HepG2 (cell line): ENCODE data around the gene TBL2. TPM values are rescaled to one million over a fixed set of nuclear protein-coding genes. Genes with fewer than 3 reads are reported as not detected.

ENCODE experiments used
- AHR ChIP-seq: IDR thresholded peaks from 2 replicates; pipeline ENCODE4 v1.6.1; 2018; ENCODE audit warnings: missing genetic modification reagents, missing compliant biosample characterization
- ARID3A ChIP-seq: IDR thresholded peaks from 2 replicates; pipeline ENCODE4 v1.6.1; 2012; ENCODE audit warnings: low read depth, low read length, improper control_type of control experiment
- BRF2 ChIP-seq: sonication (generic); formaldehyde crosslinking; IDR thresholded peaks from 2 replicates; pipeline ENCODE4 v1.8.1; 2022; ENCODE audit warnings: mild to moderate bottlenecking, missing genetic modification reagents
- GABPB1 ChIP-seq: IDR thresholded peaks from 2 replicates; pipeline ENCODE4 v1.6.1; 2016; ENCODE audit warnings: mild to moderate bottlenecking, missing genetic modification reagents, moderate library complexity, missing compliant biosample characterization
- MEIS1 ChIP-seq: sonication (generic); formaldehyde crosslinking; IDR thresholded peaks from 2 replicates; pipeline ENCODE4 v1.9.0; 2021; ENCODE audit warnings: mild to moderate bottlenecking, missing genetic modification reagents, moderate library complexity, borderline replicate concordance
- NR1H2 ChIP-seq: sonication (generic); formaldehyde crosslinking; IDR thresholded peaks from 2 replicates; pipeline ENCODE4 v1.8.1; 2022; ENCODE audit warnings: low read depth, missing genetic modification reagents, borderline replicate concordance
- PAXIP1 ChIP-seq: sonication (generic); formaldehyde crosslinking; conservative IDR thresholded peaks from 2 replicates; pipeline ENCODE4 v1.4.0; 2020; ENCODE audit warnings: mild to moderate bottlenecking, missing genetic modification reagents, moderate library complexity
- PPARG ChIP-seq: conservative IDR thresholded peaks from 2 replicates; pipeline ENCODE4 v1.6.1; 2016; ENCODE audit warnings: missing biosample characterization, missing genetic modification reagents
- SMARCE1 ChIP-seq: fragments of 450-650 bp; IDR thresholded peaks from 2 replicates; pipeline ENCODE4 v1.6.1; 2017; ENCODE audit warnings: borderline replicate concordance
- SPEN ChIP-seq: sonication (generic); formaldehyde crosslinking; IDR thresholded peaks from 2 replicates; pipeline ENCODE4 v1.5.1; 2020; ENCODE audit warnings: low read depth, mild to moderate bottlenecking, missing genetic modification reagents
- SRSF1 ChIP-seq: fragments of 200-400 bp; formaldehyde crosslinking; optimal IDR thresholded peaks from 2 replicates; pipeline ENCODE3; 2017; ENCODE audit warnings: mild to moderate bottlenecking, low read depth, low read length, moderate library complexity
- THAP11 ChIP-seq: IDR thresholded peaks from 2 replicates; pipeline ENCODE4 v1.6.1; 2016; ENCODE audit warnings: missing biosample characterization, missing genetic modification reagents
- ZFY ChIP-seq: sonication (generic); formaldehyde crosslinking; IDR thresholded peaks from 2 replicates; pipeline ENCODE4 v1.4.0; 2020; ENCODE audit warnings: missing genetic modification reagents
- ZNF205 ChIP-seq: IDR thresholded peaks from 2 replicates; pipeline ENCODE4 v1.6.1; 2018; ENCODE audit warnings: missing biosample characterization, missing genetic modification reagents
- ZNF350 ChIP-seq: sonication (generic); formaldehyde crosslinking; IDR thresholded peaks from 2 replicates; pipeline ENCODE4 v1.4.0; 2020; ENCODE audit warnings: mild to moderate bottlenecking, low read depth, missing genetic modification reagents, borderline replicate concordance
- ZNF644 ChIP-seq: IDR thresholded peaks from 2 replicates; pipeline ENCODE4 v1.6.1; 2016; ENCODE audit warnings: low read depth
- ZNF775 ChIP-seq: sonication (generic); formaldehyde crosslinking; IDR thresholded peaks from 2 replicates; pipeline ENCODE4 v1.4.0; 2020; ENCODE audit warnings: missing genetic modification reagents, mild to moderate bottlenecking, moderate library complexity, borderline replicate concordance
- polyA plus RNA-seq, 8 experiments: library from polyadenylated mRNA; depleted of rRNA in 3 of 8; stranded (reverse) in 7 of 8; unstranded in 1 of 8; fragments of >200 nt; fragmentation: Illumina TruSeq in 4 of 8; extraction: Trizol in 4 of 8; gene quantifications; 2 replicates each; pipeline versions ENCODE4 v1.2.1 to v1.2.3, GENCODE V29; 2011 to 2016; ENCODE audit warnings: low read depth in 4 of 8, missing spikeins in 1 of 8, mixed read lengths in 1 of 8; ENCODE audit not compliant: insufficient read depth in 1 of 8
- total RNA-seq, 5 experiments: library from RNA; depleted of rRNA; stranded (reverse); fragments of >200 nt; fragmentation: Illumina TruSeq; extraction: Trizol; gene quantifications; 2 replicates each; pipeline ENCODE4 v1.2.3, GENCODE V29; 2016; ENCODE audit warnings: low read depth in 1 of 5

TBL2 gene
- total and polyA plus RNA-seq, 2 of the 13 experiments (the other 11 are each of a cell fraction or from before 2014, with no cell fraction given): 43.4 to 47.2 TPM

GRCh38 chr7:73622909-73623797 lies 44.8 kb upstream of the TBL2 start (continued):
- TF ChIP-seq PAXIP1 (CRISPR knock-in tag) (peak; percentile 95), ZNF775 (CRISPR knock-in tag) (peak; percentile 38; the same call in 1 of the 2 replicates), AHR (peak; percentile 96), THAP11 (peak; percentile 74), MEIS1 (CRISPR knock-in tag) (peak; percentile 60), ZNF644 (no peak), ZNF350 (CRISPR knock-in tag) (peak; percentile 98), PPARG (CRISPR knock-in tag) (peak; percentile 68; the same call in 1 of the 2 replicates), ZNF205 (CRISPR knock-in tag) (peak; percentile 9; the same call in 1 of the 2 replicates), SRSF1 (peak; percentile 76), ZFY (CRISPR knock-in tag) (peak; percentile 85; the same call in 1 of the 2 replicates), SMARCE1 (no peak), NR1H2 (CRISPR knock-in tag) (no peak; the same call in 1 of the 2 replicates), ARID3A (peak; percentile 61), BRF2 (CRISPR knock-in tag) (peak; percentile 89), SPEN (peak; percentile 93; the same call in 1 of the 2 replicates), GABPB1 (CRISPR knock-in tag) (peak; percentile 78)
